ENCODE measurements around the gene TMEM141.

- no peak for TF ChIP-seq CTCF (IDR thresholded peaks at IDR 0.05; ENCODE audit: extremely low read depth in 1 of 2, insufficient read depth in 1 of 2, low read depth in 1 of 2, low read length in 2 of 2)
- no peak for TF ChIP-seq POLR2A (IDR thresholded peaks at IDR 0.05; ENCODE audit: low read depth, low read length)
These were observed 41.4 kb downstream of the TMEM141 start for GRCh38 chr9:136832581-136832980.

All from endothelial cell of umbilical vein (primary cell).